H1 (cell line): ENCODE measurements around the gene RNPEPL1. TPM values are rescaled to one million over a fixed set of nuclear protein-coding genes. Genes with fewer than 3 reads are reported as not detected.

Experiments
- CTCF ChIA-PET: fragments of 300-600 bp; sonication (Branson Sonifier 250); formaldehyde crosslinking; loops from one replicate; lab custom pipeline; 2021; ENCODE audit not compliant: partially characterized antibody; lab: Charles Lee
- POLR2A ChIA-PET: fragments of 300-600 bp; sonication (Branson Sonifier 250); formaldehyde crosslinking; loops from one replicate; lab custom pipeline; 2021; ENCODE audit warnings: inconsistent platforms; ENCODE audit not compliant: partially characterized antibody; lab: Charles Lee
- DNase-seq, 2 experiments: peaks; one replicate each; pipeline versions ENCODE4 v3.0.0 to v3.0.0-alpha.2; 2010 to 2022; ENCODE audit warnings: low spot score in 2 of 2, low read depth in 1 of 2, mixed read lengths in 1 of 2
- FAIRE-seq: peaks from 2 replicates; lab custom pipeline; 2011; peaks lifted over from hg19 to GRCh38; lab: Jason Lieb, UNC
- H2AFZ ChIP-seq: 2 replicates; pipeline ENCODE4 v1.8.1; 2012; ENCODE audit warnings: low read length, inconsistent platforms
- H2AK5ac ChIP-seq: 2 replicates; pipeline ENCODE4 v1.6.1; 2013; ENCODE audit warnings: low read depth, low read length
- H2BK120ac ChIP-seq: replicated peaks from 2 replicates; pipeline ENCODE3; 2013; ENCODE audit warnings: low read depth, low read length, inconsistent platforms
- H2BK12ac ChIP-seq: 2 replicates; pipeline ENCODE4 v1.6.1; 2013; ENCODE audit warnings: low read depth, low read length
- H2BK15ac ChIP-seq: 2 replicates; pipeline ENCODE4 v1.6.1; 2013; ENCODE audit warnings: low read length
- H2BK20ac ChIP-seq: 2 replicates; pipeline ENCODE4 v1.6.1; 2013; ENCODE audit warnings: low read length
- H2BK5ac ChIP-seq: 2 replicates; pipeline ENCODE4 v1.6.1; 2013; ENCODE audit warnings: low read depth, low read length
- H3K14ac ChIP-seq: 2 replicates; pipeline ENCODE4 v1.6.1; 2013; ENCODE audit warnings: inconsistent platforms; ENCODE audit not compliant: insufficient read length
- H3K18ac ChIP-seq: 2 replicates; pipeline ENCODE4 v1.6.1; 2013; ENCODE audit warnings: low read length; ENCODE audit errors: extremely low read depth
- H3K23ac ChIP-seq: 2 replicates; pipeline ENCODE4 v1.6.1; 2013; ENCODE audit warnings: inconsistent platforms; ENCODE audit not compliant: insufficient read length
- H3K23me2 ChIP-seq: 2 replicates; pipeline ENCODE4 v1.6.1; 2013; ENCODE audit warnings: low read depth, low read length
- H3K27ac ChIP-seq: 2 replicates; pipeline ENCODE4 v1.6.1; 2011; ENCODE audit warnings: low read depth, low read length, inconsistent platforms
- H3K27me3 ChIP-seq, 4 experiments: replicated peaks in 1 of 4; 1 replicate in 1 of 4; 2 replicates in 3 of 4; pipeline versions ENCODE4 v1.6.1 to v1.8.1; 2011 to 2013; ENCODE audit warnings: low read length in 3 of 4, mild to moderate bottlenecking in 3 of 4, inconsistent platforms in 2 of 4, mixed read lengths in 2 of 4, moderate library complexity in 1 of 4; ENCODE audit not compliant: control insufficient read depth in 3 of 4, insufficient read depth in 3 of 4; ENCODE audit errors: extremely low read depth in 1 of 4
- H3K36me3 ChIP-seq, 4 experiments: 2 replicates each; pipeline versions ENCODE4 v1.6.1 to v1.8.1; 2011 to 2013; ENCODE audit warnings: mild to moderate bottlenecking in 4 of 4, low read length in 3 of 4, moderate library complexity in 2 of 4, control low read depth in 1 of 4, inconsistent platforms in 1 of 4; ENCODE audit not compliant: insufficient read depth in 4 of 4, control insufficient read depth in 2 of 4
- H3K4ac ChIP-seq: replicated peaks from 2 replicates; pipeline ENCODE3; 2013; ENCODE audit warnings: low read length, low read depth, mixed read lengths, inconsistent platforms; ENCODE audit not compliant: insufficient read length
- H3K4me1 ChIP-seq, 4 experiments: replicated peaks in 1 of 4; 1 replicate in 1 of 4; 2 replicates in 3 of 4; pipeline versions ENCODE4 v1.6.1 to v1.8.1; 2011 to 2013; ENCODE audit warnings: low read length in 3 of 4, inconsistent platforms in 2 of 4, mixed read lengths in 1 of 4; ENCODE audit not compliant: insufficient read depth in 4 of 4, control insufficient read depth in 3 of 4
- H3K4me2 ChIP-seq, 2 experiments: 2 replicates each; pipeline versions ENCODE4 v1.6.1 to v1.8.1; 2011 to 2013; ENCODE audit warnings: low read depth in 2 of 2, low read length in 2 of 2, control low read depth in 1 of 2, inconsistent platforms in 1 of 2, mild to moderate bottlenecking in 1 of 2; ENCODE audit not compliant: insufficient read depth in 1 of 2
- H3K4me3 ChIP-seq, 4 experiments: fragments of 200-600, 300-600 bp in 1 of 4; sonication (generic), shearing (Covaris generic), sonication (Bioruptor Twin) in 1 of 4; 2 replicates each; pipeline versions ENCODE4 v1.5.1 to v1.8.1; 2011 to 2016; ENCODE audit warnings: low read length in 4 of 4, low read depth in 3 of 4, control low read depth in 2 of 4, inconsistent platforms in 2 of 4, mild to moderate bottlenecking in 2 of 4, mixed read lengths in 1 of 4, moderate library complexity in 1 of 4; ENCODE audit not compliant: insufficient read depth in 2 of 4; ENCODE audit errors: extremely low read depth in 1 of 4
- H3K56ac ChIP-seq: replicated peaks from 2 replicates; pipeline ENCODE3; 2013; ENCODE audit warnings: low read depth, mild to moderate bottlenecking, mixed read lengths, low read length, inconsistent platforms; ENCODE audit not compliant: insufficient read length
- H3K79me1 ChIP-seq: 2 replicates; pipeline ENCODE4 v1.6.1; 2013; ENCODE audit warnings: low read depth, low read length, control low read depth
- H3K79me2 ChIP-seq, 2 experiments: 2 replicates each; pipeline versions ENCODE4 v1.6.1 to v1.8.1; 2012 to 2013; ENCODE audit warnings: low read length in 2 of 2, mild to moderate bottlenecking in 2 of 2, inconsistent platforms in 1 of 2; ENCODE audit not compliant: insufficient read depth in 2 of 2, control insufficient read depth in 1 of 2
- H3K9ac ChIP-seq, 4 experiments: replicated peaks in 1 of 4; 1 replicate in 1 of 4; 2 replicates in 3 of 4; pipeline versions ENCODE4 v1.6.1 to v1.8.1; 2011 to 2013; ENCODE audit warnings: low read depth in 3 of 4, low read length in 3 of 4, control low read depth in 2 of 4, mild to moderate bottlenecking in 2 of 4, moderate library complexity in 2 of 4, inconsistent platforms in 1 of 4; ENCODE audit errors: extremely low read depth in 1 of 4
- H3K9me3 ChIP-seq, 2 experiments: 2 replicates each; pipeline versions ENCODE4 v1.6.1 to v1.8.1; 2012 to 2013; ENCODE audit warnings: mild to moderate bottlenecking in 2 of 2, moderate library complexity in 2 of 2, control low read depth in 1 of 2, inconsistent platforms in 1 of 2, low read depth in 1 of 2, low read length in 1 of 2, mixed read lengths in 1 of 2; ENCODE audit not compliant: insufficient read depth in 2 of 2
- H4K20me1 ChIP-seq, 2 experiments: replicated peaks in 1 of 2; 2 replicates each; pipeline versions ENCODE3 to v1.8.1; 2011 to 2013; ENCODE audit warnings: inconsistent platforms in 2 of 2, low read length in 2 of 2, mild to moderate bottlenecking in 1 of 2; ENCODE audit not compliant: insufficient read depth in 2 of 2, control insufficient read depth in 1 of 2
- H4K5ac ChIP-seq: 2 replicates; pipeline ENCODE4 v1.6.1; 2013; ENCODE audit warnings: low read length, low read depth, mixed read lengths, inconsistent platforms; ENCODE audit not compliant: insufficient read length
- H4K8ac ChIP-seq: 2 replicates; pipeline ENCODE4 v1.8.0; 2013; ENCODE audit warnings: mild to moderate bottlenecking, moderate library complexity, low read length, inconsistent platforms; ENCODE audit not compliant: insufficient read depth; ENCODE audit errors: extremely low read depth
- H4K91ac ChIP-seq: replicated peaks from 2 replicates; pipeline ENCODE3; 2013; ENCODE audit warnings: low read length, mixed read lengths, inconsistent platforms; ENCODE audit not compliant: insufficient read length
- ASH2L ChIP-seq: fragments of 200-600, 300-600 bp; sonication (generic); IDR thresholded peaks from one replicate; pipeline ENCODE4 v1.7.1; 2017; ENCODE audit warnings: low read length
- CBX5 ChIP-seq: fragments of 300-800, 300-1000 bp; sonication (generic); IDR thresholded peaks from 2 replicates; pipeline ENCODE4 v1.7.1; 2016; ENCODE audit warnings: antibody characterized with exemption, low read length, low read depth
- CHD2 ChIP-seq: IDR thresholded peaks from 2 replicates; pipeline ENCODE4 v1.6.1; 2012; ENCODE audit warnings: low read length, improper control_type of control experiment
- HDAC2 ChIP-seq, 2 experiments: fragments of 300-600 bp in 1 of 2; sonication (generic) in 1 of 2; IDR thresholded peaks; 2 replicates each; pipeline ENCODE4 v1.6.1; 2011 to 2012; ENCODE audit warnings: low read depth in 2 of 2, low read length in 2 of 2, mild to moderate bottlenecking in 2 of 2, moderate library complexity in 2 of 2, borderline replicate concordance in 1 of 2, inconsistent platforms in 1 of 2
- MAFK ChIP-seq: IDR thresholded peaks from 2 replicates; pipeline ENCODE4 v1.6.1; 2012; ENCODE audit warnings: low read depth, mild to moderate bottlenecking, improper control_type of control experiment, low read length
- NRF1 ChIP-seq: IDR thresholded peaks from 2 replicates; pipeline ENCODE4 v1.6.1; 2011; ENCODE audit warnings: mild to moderate bottlenecking, low read depth, low read length, improper control_type of control experiment
- SIN3A ChIP-seq, 2 experiments: IDR thresholded peaks in 1 of 2; conservative IDR thresholded peaks in 1 of 2; 2 replicates each; pipeline ENCODE4 v1.6.1; 2011 to 2012; ENCODE audit warnings: low read length in 2 of 2, improper control_type of control experiment in 1 of 2, low read depth in 1 of 2, mild to moderate bottlenecking in 1 of 2
- SRF ChIP-seq: IDR thresholded peaks from 2 replicates; pipeline ENCODE4 v1.6.1; 2011; ENCODE audit warnings: mild to moderate bottlenecking, low read depth, low read length, moderate library complexity
- WGBS, 2 experiments: shearing (Covaris generic) in 1 of 2; methylation state at CpG; one replicate each; pipeline versions ENCODE4 v1.1.6 to v1.1.7; 2013 to 2015; ENCODE audit warnings: low lambda C conversion rate in 2 of 2, mixed read lengths in 2 of 2, inconsistent platforms in 1 of 2, low coverage in 1 of 2, missing lambda C conversion rate in 1 of 2; ENCODE audit not compliant: insufficient replicate concordance in 2 of 2, insufficient coverage in 1 of 2, insufficient read length in 1 of 2; ENCODE audit errors: extremely low coverage in 1 of 2, missing lambda C conversion rate in 1 of 2; 5-methylcytosine and 5-hydroxymethylcytosine counted together
- polyA plus RNA-seq, 7 experiments: library from polyadenylated mRNA; depleted of rRNA in 3 of 7; stranded (reverse) in 5 of 7; unstranded in 2 of 7; fragments of >200 nt in 5 of 7; fragments of 200-250 nt in 2 of 7; gene quantifications; 1 replicate in 5 of 7; 2 replicates in 1 of 7; 4 replicates in 1 of 7; pipeline versions ENCODE4 v1.2.1 to v1.2.3, GENCODE V29; 2011 to 2013; ENCODE audit warnings: missing spikeins in 2 of 7, mixed read lengths in 2 of 7
- total RNA-seq: library from RNA; stranded (reverse); fragmentation: NEBNext Ultra II Directional; extraction: Animal tissue kit (Norgen Biotek cat#: 25700); gene quantifications from 2 replicates; pipeline ENCODE4 v1.2.1, GENCODE V29; 2021
- TF ChIP-seq, protein P1 (sequence below): IDR thresholded peaks from 2 replicates; pipeline ENCODE4 v1.6.1; 2011; ENCODE audit warnings: low read depth, mild to moderate bottlenecking, low read length; ENCODE audit not compliant: insufficient read depth

RNPEPL1 gene
- total and polyA plus RNA-seq, 2 of the 8 experiments (the other 6 are each of a cell fraction or from before 2014, with no cell fraction given), result 9.0 to 11.3 TPM

DNA sequence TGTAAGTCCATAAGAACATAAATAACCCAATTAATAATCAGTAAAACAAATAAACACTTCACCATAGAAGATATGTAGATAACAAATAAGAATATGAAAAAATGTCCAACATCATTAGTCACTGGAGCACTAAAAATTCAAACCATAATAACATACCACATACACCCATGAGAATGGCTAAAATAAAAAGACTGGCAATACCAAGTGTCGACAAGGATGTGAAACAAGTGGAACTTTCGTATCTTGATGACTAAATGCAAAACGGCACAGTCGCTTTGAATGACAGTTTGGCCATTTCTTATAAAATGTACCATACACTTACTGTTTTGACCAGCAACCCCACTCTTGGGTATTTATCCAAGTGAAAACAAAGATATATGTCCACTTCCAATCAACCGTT is 37.2 kb upstream of the RNPEPL1 start:
- Histone ChIP-seq H3K4me3 (no peak overlapping the region), H4K5ac (no peak overlapping the region), H2BK12ac (no peak overlapping the region), H3K79me1 (no peaks in the 10 kb centered on the region), H3K9ac (no peak overlapping the region), H3K23ac (no peak overlapping the region), H3K79me2 (no peaks in the 10 kb centered on the region), H3K4me1 (no peaks in the 10 kb centered on the region), H4K8ac (no peak overlapping the region), H2BK5ac (no peak overlapping the region), H3K14ac (no peak overlapping the region), H4K20me1 (peaks cover 0 to 1% of the 10 kb centered on the region in 2 experiments), H2BK15ac (no peak overlapping the region), H3K4me2 (no peak overlapping the region), H3K4ac (no peak overlapping the region), H3K27ac (no peak overlapping the region), H4K91ac (no peak overlapping the region), H2BK20ac (no peak overlapping the region), H3K9me3 (peaks cover 26 to 47% of the 10 kb centered on the region in 2 experiments), H2BK120ac (no peak overlapping the region), H3K27me3 (no peaks in the 10 kb centered on the region), H3K56ac (no peak overlapping the region), H3K18ac (no peak overlapping the region), H3K23me2 (peaks cover 7% of the 10 kb centered on the region; the same call in 1 of the 2 replicates), H2AFZ (no peak overlapping the region), H2AK5ac (no peak overlapping the region), H3K36me3 (no peaks in the 10 kb centered on the region; a peak in 3 of 8 replicates)
- ChIA-PET POLR2A (no interaction called here), CTCF (no interaction called here)
- 89% methylated on average over 5 of the region's 5 CpGs; no CpG with 5 or more reads in 1 of the 2 experiments for WGBS, 2 experiments
- FAIRE-seq (no peak), DNase-seq (no peak)
- TF ChIP-seq CHD2, result no peak
- no peak for TF ChIP-seq SIN3A (conservative IDR thresholded peaks at IDR 0.05 in 1 of 2, IDR thresholded peaks at IDR 0.05 in 1 of 2; ENCODE audit: low read depth in 1 of 2, low read length in 2 of 2)
- TF ChIP-seq ASH2L, result no peak
- TF ChIP-seq NRF1, result no peak
- TF ChIP-seq MAFK, result no peak
- no peak for TF ChIP-seq SRF
- TF ChIP-seq HDAC2 (IDR thresholded peaks at IDR 0.05; ENCODE audit: borderline replicate concordance in 1 of 2, low read depth in 2 of 2, low read length in 2 of 2), result no peak
- TF ChIP-seq, protein P1, sequence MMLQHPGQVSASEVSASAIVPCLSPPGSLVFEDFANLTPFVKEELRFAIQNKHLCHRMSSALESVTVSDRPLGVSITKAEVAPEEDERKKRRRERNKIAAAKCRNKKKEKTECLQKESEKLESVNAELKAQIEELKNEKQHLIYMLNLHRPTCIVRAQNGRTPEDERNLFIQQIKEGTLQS, result no peak
- TF ChIP-seq CBX5, result no peak
